ENCODE data around the gene ARHGEF37. TPM values are rescaled to one million over a fixed set of nuclear protein-coding genes. Genes with fewer than 3 reads are reported as not detected.
"Not testable (repeated sequence)": the region's sequence is repeated elsewhere in the genome, so short reads cannot be mapped to it uniquely, and the experiment has no call there.

Gene ARHGEF37
- polyA plus RNA-seq, 6 donors from 2014 or later: 0.95 TPM; not detected in 5

GRCh38 chr5:149641600-149641999 lies 60.3 kb downstream of the ARHGEF37 start:
- Mint-ChIP-seq H3K27me3 (no peaks in the 10 kb centered on the region), H3K27ac (no peak overlapping the region), H3K9me3 (no peaks in the 10 kb centered on the region), H3K4me3 (no peak overlapping the region), H3K4me1 (peaks cover 0 to 5% (median 0%) of the 10 kb centered on the region in 3 donors), H3K36me3 (no peaks in the 10 kb centered on the region)
- DNase-seq: no peak
- ATAC-seq (ENCODE audit: low read depth in 2 of 2): no peak

GRCh38 chr5:149643781-149644180 lies 62.5 kb downstream of the ARHGEF37 start:
- no peak overlapping the region for H3K4me3 Mint-ChIP-seq
- H3K27ac Mint-ChIP-seq: peak overlapping the region in 1 of 6 donors; percentile 5
- H3K27me3 Mint-ChIP-seq: no peaks in the 10 kb centered on the region
- H3K9me3 Mint-ChIP-seq: no peaks in the 10 kb centered on the region
- no peaks in the 10 kb centered on the region for H3K36me3 Mint-ChIP-seq
- H3K4me1 Mint-ChIP-seq: no peaks in the 10 kb centered on the region
- DNase-seq: no peak
- no peak for ATAC-seq (ENCODE audit: low read depth in 2 of 2)

- ATAC-seq (ENCODE audit: low read depth in 2 of 2): no peak
- H3K27me3 Mint-ChIP-seq: no peaks in the 10 kb centered on the region
- H3K36me3 Mint-ChIP-seq: no peaks in the 10 kb centered on the region
- no peaks in the 10 kb centered on the region for H3K4me1 Mint-ChIP-seq
- DNase-seq: no peak
- H3K9me3 Mint-ChIP-seq: no peaks in the 10 kb centered on the region
- no peak overlapping the region for H3K4me3 Mint-ChIP-seq
- H3K27ac Mint-ChIP-seq: no peak overlapping the region
Observed at GRCh38 chr5:149644629-149645028, 63.3 kb downstream of the ARHGEF37 start.

GRCh38 chr5:149645236-149645635 lies 63.9 kb downstream of the ARHGEF37 start:
- no peak for ATAC-seq (ENCODE audit: low read depth in 2 of 2)
- peak overlapping the region in 1 of 6 donors; percentile 4 for H3K27ac Mint-ChIP-seq
- no peaks in the 10 kb centered on the region for H3K4me1 Mint-ChIP-seq
- H3K27me3 Mint-ChIP-seq: no peaks in the 10 kb centered on the region
- H3K9me3 Mint-ChIP-seq: no peaks in the 10 kb centered on the region
- no peaks in the 10 kb centered on the region for H3K36me3 Mint-ChIP-seq
- no peak overlapping the region for H3K4me3 Mint-ChIP-seq
- DNase-seq: no peak

- no peak for ATAC-seq (ENCODE audit: low read depth in 2 of 2)
- no peak overlapping the region for H3K4me3 Mint-ChIP-seq
- H3K27ac Mint-ChIP-seq: no peak overlapping the region
- H3K27me3 Mint-ChIP-seq: no peaks in the 10 kb centered on the region
- no peaks in the 10 kb centered on the region for H3K36me3 Mint-ChIP-seq
- DNase-seq: no peak
- H3K9me3 Mint-ChIP-seq: no peaks in the 10 kb centered on the region
- no peaks in the 10 kb centered on the region for H3K4me1 Mint-ChIP-seq
Observed at GRCh38 chr5:149645725-149646124, 64.4 kb downstream of the ARHGEF37 start.

GRCh38 chr5:149646564-149646963 lies 65.3 kb downstream of the ARHGEF37 start:
- DNase-seq (no peak), ATAC-seq (ENCODE audit: low read depth in 2 of 2) (no peak)
- Mint-ChIP-seq H3K27me3 (no peaks in the 10 kb centered on the region), H3K36me3 (no peaks in the 10 kb centered on the region), H3K4me1 (no peaks in the 10 kb centered on the region), H3K9me3 (no peaks in the 10 kb centered on the region), H3K4me3 (peak overlapping the region in 1 of 8 donors; percentile 26), H3K27ac (no peak overlapping the region)

GRCh38 chr5:149647334-149647733 lies 66.0 kb downstream of the ARHGEF37 start:
- no peak for ATAC-seq (ENCODE audit: low read depth in 2 of 2)
- Mint-ChIP-seq H3K4me1 (no peaks in the 10 kb centered on the region), H3K27ac (peak overlapping the region in 1 of 6 donors; percentile 26), H3K36me3 (no peaks in the 10 kb centered on the region), H3K9me3 (no peaks in the 10 kb centered on the region), H3K27me3 (no peaks in the 10 kb centered on the region), H3K4me3 (no peak overlapping the region)
- no peak for DNase-seq

GRCh38 chr5:149648464-149649393 lies 67.4 kb downstream of the ARHGEF37 start:
- not testable (repeated sequence) for H3K4me1 Mint-ChIP-seq, H3K27ac Mint-ChIP-seq, H3K9me3 Mint-ChIP-seq, H3K36me3 Mint-ChIP-seq, H3K27me3 Mint-ChIP-seq, DNase-seq, H3K4me3 Mint-ChIP-seq
- ATAC-seq (ENCODE audit: low read depth in 2 of 2): peak in 1 of 2 donors; percentile 36

GRCh38 chr5:149649730-149650129 lies 68.4 kb downstream of the ARHGEF37 start:
- H3K36me3 Mint-ChIP-seq; ATAC-seq (ENCODE audit: low read depth in 2 of 2); H3K27me3 Mint-ChIP-seq; H3K9me3 Mint-ChIP-seq; H3K4me1 Mint-ChIP-seq; H3K27ac Mint-ChIP-seq; H3K4me3 Mint-ChIP-seq; DNase-seq: not testable (repeated sequence)

- Mint-ChIP-seq H3K9me3 (peaks cover 0 to 5% (median 2%) of the 10 kb centered on the region in 7 donors), H3K4me1 (peaks cover 0 to 5% (median 0%) of the 10 kb centered on the region in 3 donors), H3K36me3 (peaks cover 0 to 2% of the 10 kb centered on the region in 2 donors), H3K4me3 (no peak overlapping the region), H3K27me3 (peaks cover 0 to 5% (median 0%) of the 10 kb centered on the region in 3 donors), H3K27ac (no peak overlapping the region)
- ATAC-seq (ENCODE audit: low read depth in 2 of 2) (peak in 1 of 2 donors; percentile 43), DNase-seq (no peak)
Observed at GRCh38 chr5:149651686-149652085, 70.4 kb downstream of the ARHGEF37 start.

- DNase-seq (no peak), ATAC-seq (ENCODE audit: low read depth in 2 of 2) (no peak)
- Mint-ChIP-seq H3K4me3 (no peak overlapping the region), H3K4me1 (peaks cover 0 to 5% (median 0%) of the 10 kb centered on the region in 3 donors), H3K36me3 (peaks cover 0 to 13% of the 10 kb centered on the region in 2 donors), H3K27me3 (peaks cover 0 to 16% (median 10%) of the 10 kb centered on the region in 3 donors), H3K9me3 (peaks cover 0 to 13% (median 8%) of the 10 kb centered on the region in 7 donors), H3K27ac (no peak overlapping the region)
Observed at GRCh38 chr5:149652697-149653096, 71.4 kb downstream of the ARHGEF37 start.

- H3K4me3 Mint-ChIP-seq: peak overlapping the region in 1 of 8 donors; percentile 66
- H3K27ac Mint-ChIP-seq: peak overlapping the region in 1 of 6 donors; percentile 86
- peaks cover 0 to 14% of the 10 kb centered on the region in 2 donors for H3K36me3 Mint-ChIP-seq
- no peak for ATAC-seq (ENCODE audit: low read depth in 2 of 2)
- peaks cover 0 to 17% (median 8%) of the 10 kb centered on the region in 7 donors for H3K9me3 Mint-ChIP-seq
- H3K4me1 Mint-ChIP-seq: peaks cover 0 to 5% (median 0%) of the 10 kb centered on the region in 3 donors
- no peak for DNase-seq
- peaks cover 0 to 25% (median 22%) of the 10 kb centered on the region in 3 donors for H3K27me3 Mint-ChIP-seq
Observed at GRCh38 chr5:149654231-149654630, 72.9 kb downstream of the ARHGEF37 start.

GRCh38 chr5:149654883-149655505 lies 73.7 kb downstream of the ARHGEF37 start:
- ATAC-seq (ENCODE audit: low read depth in 2 of 2): no peak

More at GRCh38 chr5:149654883-149655505, 73.7 kb downstream of the ARHGEF37 start:
- H3K4me3 Mint-ChIP-seq: no peak overlapping the region
- peak overlapping the region in 2 of 6 donors; percentile 88 to 98 for H3K27ac Mint-ChIP-seq
- H3K4me1 Mint-ChIP-seq: peaks cover 0 to 5% (median 0%) of the 10 kb centered on the region in 3 donors
- peaks cover 0 to 14% of the 10 kb centered on the region in 2 donors for H3K36me3 Mint-ChIP-seq
- no peak for DNase-seq
- peaks cover 0 to 17% (median 8%) of the 10 kb centered on the region in 7 donors for H3K9me3 Mint-ChIP-seq
- peaks cover 0 to 33% (median 27%) of the 10 kb centered on the region in 3 donors for H3K27me3 Mint-ChIP-seq

All from naive B cell (primary cell).